ENCODE measurements around the gene TBCA.
"Not testable (repeated sequence)": the region's sequence is repeated elsewhere in the genome, so short reads cannot be mapped to it uniquely, and the experiment has no call there.

The TBCA gene

DNA sequence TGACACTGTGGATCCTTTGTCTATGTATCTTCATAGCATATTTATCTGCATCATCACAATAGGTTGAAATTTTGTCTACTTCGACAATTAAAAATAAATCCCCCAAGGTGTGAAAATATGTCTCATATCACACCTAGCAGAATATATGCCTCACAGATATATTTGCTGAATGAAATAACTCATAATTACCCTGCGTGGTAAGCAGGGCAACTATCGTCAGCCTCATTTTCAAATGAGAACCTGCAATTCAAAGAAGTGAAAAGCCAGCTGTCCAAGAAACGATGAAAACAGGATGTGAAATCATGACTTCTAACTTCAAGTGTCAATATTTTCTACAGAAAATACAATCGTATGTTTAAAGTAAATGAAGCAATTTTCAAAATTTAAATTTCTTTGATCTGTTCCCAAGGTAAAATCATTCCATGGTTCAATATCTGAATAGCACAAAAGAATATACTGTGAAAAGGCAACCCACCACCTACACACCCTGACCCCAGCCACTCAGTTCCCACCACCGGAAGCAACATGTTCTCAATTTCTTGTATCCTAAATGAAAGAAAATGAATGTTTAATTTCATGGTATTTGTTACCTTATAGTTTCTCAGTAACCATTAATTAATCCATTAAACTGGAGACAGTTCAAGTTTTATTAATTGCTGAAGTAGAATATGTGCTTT lies 57.1 kb downstream of the TBCA start:
- peak; percentile 36 for DNase-seq (ENCODE audit: low spot score)
- TF ChIP-seq, protein P1, sequence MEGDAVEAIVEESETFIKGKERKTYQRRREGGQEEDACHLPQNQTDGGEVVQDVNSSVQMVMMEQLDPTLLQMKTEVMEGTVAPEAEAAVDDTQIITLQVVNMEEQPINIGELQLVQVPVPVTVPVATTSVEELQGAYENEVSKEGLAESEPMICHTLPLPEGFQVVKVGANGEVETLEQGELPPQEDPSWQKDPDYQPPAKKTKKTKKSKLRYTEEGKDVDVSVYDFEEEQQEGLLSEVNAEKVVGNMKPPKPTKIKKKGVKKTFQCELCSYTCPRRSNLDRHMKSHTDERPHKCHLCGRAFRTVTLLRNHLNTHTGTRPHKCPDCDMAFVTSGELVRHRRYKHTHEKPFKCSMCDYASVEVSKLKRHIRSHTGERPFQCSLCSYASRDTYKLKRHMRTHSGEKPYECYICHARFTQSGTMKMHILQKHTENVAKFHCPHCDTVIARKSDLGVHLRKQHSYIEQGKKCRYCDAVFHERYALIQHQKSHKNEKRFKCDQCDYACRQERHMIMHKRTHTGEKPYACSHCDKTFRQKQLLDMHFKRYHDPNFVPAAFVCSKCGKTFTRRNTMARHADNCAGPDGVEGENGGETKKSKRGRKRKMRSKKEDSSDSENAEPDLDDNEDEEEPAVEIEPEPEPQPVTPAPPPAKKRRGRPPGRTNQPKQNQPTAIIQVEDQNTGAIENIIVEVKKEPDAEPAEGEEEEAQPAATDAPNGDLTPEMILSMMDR (IDR thresholded peaks at IDR 0.05; ENCODE audit: extremely low read depth, missing control alignments) = no peak

DNA sequence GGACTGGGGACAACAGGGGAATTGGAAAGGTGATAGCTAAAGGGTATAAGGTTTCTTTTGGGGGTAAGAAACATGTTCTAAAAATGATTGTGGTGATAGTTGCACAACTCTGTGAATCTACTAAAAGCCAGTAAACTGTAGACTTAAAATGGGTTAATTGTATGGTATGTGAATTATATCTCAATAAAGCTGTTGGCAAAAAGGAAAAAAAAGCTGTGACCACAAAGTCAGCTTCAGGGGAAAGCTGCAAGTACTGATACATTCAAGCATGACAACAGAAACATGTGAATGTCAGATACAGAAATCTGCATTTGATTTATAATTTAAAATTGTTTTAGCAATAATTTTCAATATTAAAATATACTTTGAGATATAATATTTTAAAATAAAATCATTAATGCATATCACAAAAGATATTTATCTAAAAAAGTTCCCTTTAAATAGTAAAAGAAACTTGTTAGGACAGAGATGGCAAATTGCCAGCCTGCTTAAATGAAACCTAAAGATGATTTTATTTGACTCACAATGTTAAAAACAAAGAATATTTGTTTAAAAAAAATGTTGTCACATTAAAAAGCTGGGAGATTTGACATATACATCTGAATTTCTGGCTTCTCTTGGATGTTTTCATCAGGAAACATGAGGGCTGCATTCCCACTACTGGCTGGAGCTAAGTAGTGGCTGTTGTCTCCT lies 66.0 kb downstream of the TBCA start:
- no peak for DNase-seq (ENCODE audit: low spot score)
- TF ChIP-seq, protein P1 (IDR thresholded peaks at IDR 0.05; ENCODE audit: extremely low read depth, missing control alignments) = no peak

DNA sequence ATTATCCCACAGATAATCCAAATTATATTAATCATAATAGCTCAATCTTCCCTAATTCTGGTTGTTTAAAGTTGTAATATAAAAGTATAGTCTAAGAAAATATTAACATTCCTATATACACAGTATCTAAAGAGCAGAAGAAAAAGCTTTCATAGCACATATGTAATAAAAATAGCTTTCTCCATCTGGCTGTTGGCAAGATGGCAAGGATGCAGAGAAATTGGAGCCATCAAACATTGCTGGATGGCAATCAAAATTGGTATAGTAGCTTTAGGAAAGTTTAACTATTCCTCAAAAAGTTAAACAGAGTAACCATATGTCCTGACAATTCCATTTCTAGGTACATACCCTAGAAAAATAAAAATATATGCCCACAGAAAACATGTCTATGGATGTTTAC lies 66.8 kb downstream of the TBCA start:
- no peak for DNase-seq (ENCODE audit: low spot score)

DNA sequence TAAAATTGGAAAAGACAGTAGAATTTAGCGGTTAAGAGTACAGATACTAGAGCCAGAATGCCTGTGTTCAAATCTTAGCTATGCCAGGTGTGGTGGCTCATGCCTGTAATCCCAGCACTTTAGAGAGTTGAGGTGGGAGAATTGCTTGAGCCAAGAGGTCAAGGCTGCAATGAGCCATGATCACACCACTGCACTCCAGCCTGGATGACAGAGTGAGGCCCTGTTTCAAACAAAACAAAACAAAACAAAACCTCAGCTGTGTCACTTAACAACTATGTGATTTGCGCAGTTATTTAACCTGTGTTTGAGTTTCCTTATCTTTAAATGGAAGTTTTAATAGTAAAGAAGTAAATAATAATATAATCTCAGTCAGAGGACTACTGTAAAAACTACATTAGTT lies 68.3 kb downstream of the TBCA start:
- TF ChIP-seq, protein P1 (IDR thresholded peaks at IDR 0.05; ENCODE audit: extremely low read depth, missing control alignments) = no peak
- no peak for DNase-seq (ENCODE audit: low spot score)

More for the DNA sequence above, 66.8 kb downstream of the TBCA start:
- TF ChIP-seq, protein P1 (IDR thresholded peaks at IDR 0.05; ENCODE audit: extremely low read depth, missing control alignments) = no peak

DNA sequence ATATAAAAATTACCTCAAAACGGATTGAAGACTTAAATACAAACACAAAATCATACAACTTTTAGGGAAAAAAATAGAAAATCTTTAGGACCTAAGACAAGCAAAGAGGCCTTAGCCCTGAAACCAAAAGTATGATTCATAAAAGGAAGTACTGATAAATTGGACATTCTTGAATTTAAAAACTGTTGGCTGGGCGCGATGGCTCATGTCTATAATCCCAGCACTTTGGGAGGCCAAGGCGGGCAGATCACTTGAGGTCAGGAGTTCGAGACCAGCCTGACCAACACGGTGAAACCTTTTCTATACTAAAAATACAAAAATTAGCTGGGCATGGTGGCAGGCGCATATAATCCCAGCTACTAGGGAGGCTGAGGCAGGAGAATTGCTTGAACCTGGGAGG lies 76.6 kb downstream of the TBCA start:
- DNase-seq (ENCODE audit: low spot score) = not testable (repeated sequence)

DNA sequence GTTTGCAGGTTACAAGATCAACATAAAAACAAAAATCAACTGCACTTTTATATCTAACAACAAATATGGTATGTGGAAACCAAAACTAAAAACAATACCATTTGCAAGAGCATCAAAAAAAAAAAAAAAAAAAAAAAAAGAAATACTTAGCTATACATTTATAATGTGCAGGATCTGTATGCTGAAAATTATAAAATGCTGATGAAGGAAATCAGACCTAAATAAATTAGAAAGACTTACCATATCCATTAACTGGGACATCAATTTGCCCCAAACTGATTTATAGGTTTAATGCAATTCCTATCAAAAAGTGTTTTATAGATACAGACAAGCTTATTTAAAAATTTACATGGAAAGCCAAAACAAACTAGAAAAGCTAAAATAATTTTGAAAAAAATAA lies 77.2 kb downstream of the TBCA start:
- no peak for DNase-seq (ENCODE audit: low spot score)
- TF ChIP-seq, protein P1 (IDR thresholded peaks at IDR 0.05; ENCODE audit: extremely low read depth, missing control alignments) = no peak

DNA sequence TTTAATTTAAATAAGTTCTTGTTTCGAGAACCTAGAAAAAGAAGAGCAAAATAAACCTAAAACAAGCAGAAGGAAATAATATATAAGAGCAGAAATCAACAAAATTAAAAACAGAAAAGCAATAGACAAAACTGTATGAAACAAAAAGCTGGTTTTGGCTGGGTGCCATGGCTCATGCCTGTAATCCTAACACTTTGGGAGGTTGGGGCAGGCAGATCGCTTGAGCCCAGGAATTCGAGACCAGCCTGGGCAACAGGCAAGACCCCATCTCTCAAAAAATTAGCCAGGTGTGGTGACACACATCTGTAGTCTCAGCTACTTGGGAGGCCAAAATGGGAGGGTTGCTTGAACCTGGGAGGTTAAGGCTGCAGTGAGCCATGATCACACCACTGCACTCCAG lies 78.4 kb downstream of the TBCA start:
- TF ChIP-seq, protein P1 (IDR thresholded peaks at IDR 0.05; ENCODE audit: extremely low read depth, missing control alignments) = no peak
- DNase-seq (ENCODE audit: low spot score) = no peak

DNA sequence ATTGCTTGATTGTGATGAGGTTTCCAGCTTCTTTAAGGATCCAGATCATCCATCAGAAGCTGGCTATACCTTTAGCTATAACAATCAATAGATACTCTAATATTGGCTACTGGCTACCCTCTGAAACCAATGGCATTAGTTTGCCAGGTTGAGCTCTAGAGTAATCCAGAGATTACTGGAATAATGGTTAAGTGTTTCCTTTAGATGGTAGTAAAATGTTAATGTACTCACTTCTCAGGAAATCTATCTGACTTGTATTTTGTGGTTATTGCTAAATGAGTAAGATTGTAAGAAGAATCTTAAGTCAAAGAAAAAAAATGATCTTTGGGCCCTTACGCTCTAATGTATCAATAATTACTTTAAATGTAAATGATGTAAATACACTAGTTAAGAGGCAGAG lies 80.0 kb downstream of the TBCA start:
- TF ChIP-seq, protein P1 (IDR thresholded peaks at IDR 0.05; ENCODE audit: extremely low read depth, missing control alignments) = no peak
- no peak for DNase-seq (ENCODE audit: low spot score)

All from GM20000 (cell line).